ENCODE results near the gene GSN.

GSN gene

DNA sequence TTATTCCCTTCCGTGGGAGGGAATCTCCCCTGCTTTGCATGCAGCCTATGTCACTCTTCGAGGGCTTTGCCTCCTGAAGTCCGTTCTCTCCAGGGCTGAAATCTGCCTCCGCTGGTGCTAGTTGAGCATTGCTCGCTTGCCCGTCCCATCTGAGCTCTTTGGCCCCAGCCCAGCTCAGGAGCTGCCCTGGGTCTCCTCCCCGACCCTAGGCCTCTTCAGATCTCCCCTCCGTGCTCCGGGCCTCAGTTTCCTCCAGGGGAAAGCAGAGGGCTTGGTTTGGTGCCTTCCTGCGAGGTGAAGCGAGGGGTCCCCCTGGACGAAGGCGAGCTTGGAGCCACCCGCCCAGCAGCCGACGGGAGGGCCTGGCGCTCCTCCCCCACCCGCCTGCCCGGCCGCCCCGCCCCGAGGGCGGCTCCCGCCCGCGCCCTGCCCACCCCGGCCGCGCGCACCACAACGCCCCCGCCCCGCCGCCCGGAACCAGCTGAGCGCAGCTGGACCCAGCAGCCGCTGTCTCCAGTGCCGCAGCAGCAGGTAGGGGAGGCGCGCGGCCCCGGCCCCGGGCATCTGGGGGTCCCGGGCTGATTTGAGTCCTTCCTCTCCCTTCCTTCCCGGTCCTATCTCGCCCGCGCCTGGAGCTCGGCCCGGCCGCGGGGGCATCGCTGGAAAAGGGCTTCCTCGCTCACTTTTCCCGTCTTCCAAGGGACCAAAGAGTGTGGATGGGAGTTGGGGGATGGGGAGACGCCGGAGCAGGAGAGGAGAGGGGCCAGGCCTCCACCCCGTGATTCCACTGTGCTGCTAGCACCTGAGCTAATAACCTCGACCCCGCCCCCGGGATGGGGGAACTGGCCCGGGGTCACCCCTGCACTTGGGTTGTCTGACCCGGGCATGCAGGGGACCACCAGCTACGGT, at the start of gene GSN:
GSN (plus strand) TSS at position 474 of the 909 bp plus-strand sequence. CDS start 33,810 bp downstream, outside the sequence.
- peak; percentile 33 for DNase-seq

GRCh38 chr9:121218357-121219027, 49.5 kb upstream of the GSN start:
- DNase-seq, result no peak

DNA sequence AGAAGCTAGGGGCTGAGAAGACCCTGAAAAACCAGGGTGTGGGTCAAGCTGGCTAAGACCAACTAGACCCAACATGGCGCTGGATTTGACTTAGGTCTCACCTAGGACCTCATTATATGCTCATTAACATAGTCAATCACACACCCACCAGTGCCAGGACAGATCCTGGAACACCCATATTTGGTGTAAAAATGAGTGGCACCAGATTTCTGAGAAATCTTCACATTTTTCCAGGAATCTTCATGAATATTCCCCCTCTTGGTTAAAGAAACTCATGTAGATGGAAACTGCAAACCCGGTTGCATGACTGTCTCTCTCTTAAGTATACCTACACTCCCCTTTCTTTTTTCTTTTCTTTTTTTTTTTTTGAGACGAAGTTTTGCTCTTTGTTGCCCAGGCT, 48.4 kb upstream of the GSN start:
- DNase-seq, result no peak

- no peak for DNase-seq
These were observed 46.8 kb upstream of the GSN start for GRCh38 chr9:121220996-121221663.

- DNase-seq, result no peak
These were observed 46.3 kb upstream of the GSN start for GRCh38 chr9:121221664-121222055.

DNA sequence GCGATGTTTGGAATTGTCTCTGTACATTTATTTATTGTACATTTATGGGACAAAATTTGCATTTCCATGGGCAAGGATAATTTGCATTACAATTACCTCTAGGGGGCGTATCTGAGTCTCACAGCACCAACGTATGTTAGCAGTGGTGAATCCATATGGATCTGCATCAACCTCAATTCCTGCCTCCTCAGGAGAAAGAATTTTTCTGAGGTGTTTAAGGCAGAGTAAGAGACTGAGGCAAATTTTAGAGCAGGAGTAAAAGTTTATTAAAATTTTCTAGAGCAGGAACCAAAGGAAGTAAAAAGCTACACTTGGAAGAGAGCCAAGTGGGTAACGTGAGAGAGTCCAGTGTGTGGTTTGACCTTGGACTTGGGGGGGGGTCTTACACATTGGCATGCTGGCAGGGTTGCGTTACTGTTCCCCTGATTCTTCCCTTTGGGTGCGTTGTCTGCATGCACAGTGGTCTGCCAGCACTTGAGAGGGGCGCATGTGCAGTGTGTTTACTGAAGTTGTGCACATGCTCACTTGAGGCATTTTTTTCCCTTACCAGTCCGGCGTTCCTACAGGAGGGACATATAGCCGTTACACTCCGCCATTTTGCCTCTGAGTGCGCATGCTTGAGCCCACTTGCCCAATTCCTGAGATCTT, 45.3 kb upstream of the GSN start:
- DNase-seq, result peak; percentile 60

- DNase-seq, result no peak
These were observed 42.7 kb upstream of the GSN start for GRCh38 chr9:121225240-121225639.

GRCh38 chr9:121226175-121226574, 41.8 kb upstream of the GSN start:
- no peak for DNase-seq

GRCh38 chr9:121227862-121228261, 40.1 kb upstream of the GSN start:
- no peak for DNase-seq

DNA sequence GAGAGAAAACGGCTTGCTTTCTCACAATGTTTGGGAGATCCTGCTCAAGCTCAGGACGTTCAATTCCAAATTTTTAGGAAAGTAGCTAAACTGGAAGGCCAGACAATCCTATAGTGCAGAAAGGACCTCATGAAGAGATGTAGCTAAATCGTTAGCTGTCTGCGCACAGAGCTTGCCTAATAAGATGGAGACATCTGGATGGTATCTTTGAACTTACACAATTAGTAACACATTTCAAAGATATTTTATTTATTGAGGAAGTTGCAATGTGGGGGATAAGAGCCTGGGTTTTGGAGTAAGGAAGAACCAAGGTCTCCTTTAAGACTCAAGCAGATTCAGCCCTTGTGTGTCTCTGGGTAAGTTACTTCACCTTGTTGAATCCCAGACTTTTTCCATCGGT, 37.7 kb upstream of the GSN start:
- DNase-seq, result no peak

- no peak for DNase-seq
These were observed 35.7 kb upstream of the GSN start for GRCh38 chr9:121232251-121232650.

DNA sequence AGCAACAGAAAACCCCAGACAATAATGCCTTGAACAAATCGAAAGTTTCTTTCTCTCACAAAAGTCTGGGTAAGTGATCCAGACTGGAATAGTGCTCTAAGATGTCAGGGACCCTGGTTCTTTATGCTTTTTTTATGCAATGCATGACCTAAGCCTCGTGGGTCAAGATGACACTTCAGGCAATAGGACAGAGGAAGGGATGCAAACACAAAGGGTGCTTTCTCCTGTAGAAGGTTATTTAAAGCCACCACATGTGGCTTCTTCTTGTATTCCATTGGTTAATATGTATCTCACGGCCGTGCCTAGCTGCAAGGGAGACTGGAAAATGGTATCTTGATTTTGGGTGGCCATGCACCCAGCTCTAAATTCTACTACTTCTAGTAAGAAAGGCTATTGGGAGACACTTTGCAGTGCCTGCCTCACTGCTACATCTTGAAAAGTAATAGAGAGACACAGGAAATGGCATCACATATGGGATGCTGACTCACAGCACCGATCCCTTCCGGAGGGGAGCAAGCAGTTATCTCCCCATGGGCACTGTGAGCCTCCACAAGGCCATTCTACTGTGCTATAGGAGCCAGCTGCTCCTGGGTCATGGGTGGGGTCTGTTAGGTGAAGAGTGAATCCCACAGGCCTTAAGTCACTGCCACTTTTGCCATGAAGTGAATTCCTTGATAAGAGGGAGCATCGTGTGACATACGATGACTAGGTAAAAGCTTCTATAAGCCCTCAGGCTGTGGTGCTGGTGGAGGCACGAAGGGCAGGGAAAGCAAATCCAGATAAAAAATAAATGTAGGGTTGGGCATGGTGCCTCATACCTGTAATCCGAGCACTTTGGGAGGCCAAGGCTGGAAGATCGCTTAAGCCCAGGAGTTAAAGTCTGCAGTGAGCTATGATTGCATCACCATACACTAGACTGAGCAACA, 33.8 kb upstream of the GSN start:
- DNase-seq, result no peak

GRCh38 chr9:121234832-121235161, 33.2 kb upstream of the GSN start:
- DNase-seq, result no peak

DNA sequence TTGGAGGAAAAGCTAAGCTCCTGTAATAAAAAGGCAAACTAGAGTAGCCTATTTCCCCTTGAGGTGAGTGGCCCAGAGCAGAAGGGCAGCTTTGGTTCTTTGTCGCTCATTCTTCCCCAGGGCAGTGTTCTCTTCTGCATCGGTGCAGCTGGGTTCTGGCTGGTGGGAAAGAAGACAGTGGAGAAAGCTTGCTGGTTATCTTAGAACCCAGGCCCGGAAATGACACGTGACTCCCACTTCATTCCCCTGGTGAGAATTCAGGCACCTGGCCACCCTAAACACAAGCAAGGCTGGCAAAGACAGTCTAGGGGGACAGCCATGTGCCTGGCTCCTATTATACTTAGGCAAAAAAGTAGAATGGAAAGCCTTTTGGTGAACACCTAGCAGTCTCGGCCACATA, 32.5 kb upstream of the GSN start:
- DNase-seq, result no peak

- no peak for DNase-seq
These were observed 30.0 kb upstream of the GSN start for GRCh38 chr9:121237916-121238315.

DNA sequence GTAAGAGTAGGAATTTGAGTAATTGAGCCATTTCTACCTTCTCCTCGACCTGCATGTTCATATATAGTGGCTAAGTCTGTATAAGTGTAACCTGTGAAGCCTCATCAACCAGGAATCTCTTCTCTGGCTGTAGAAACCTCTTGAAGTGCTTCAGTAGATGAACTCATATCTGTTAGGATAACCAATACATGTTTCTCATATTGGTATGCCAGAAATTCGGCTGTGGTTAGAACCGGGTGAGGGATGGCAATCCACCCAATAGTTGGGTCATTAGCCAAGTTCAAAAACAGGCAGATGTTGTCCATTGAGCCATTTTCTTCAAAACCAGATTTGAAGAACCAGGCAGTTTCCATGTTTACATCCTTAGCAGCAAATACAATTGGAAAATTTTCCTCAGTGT, 28.9 kb upstream of the GSN start:
- DNase-seq, result no peak

DNA sequence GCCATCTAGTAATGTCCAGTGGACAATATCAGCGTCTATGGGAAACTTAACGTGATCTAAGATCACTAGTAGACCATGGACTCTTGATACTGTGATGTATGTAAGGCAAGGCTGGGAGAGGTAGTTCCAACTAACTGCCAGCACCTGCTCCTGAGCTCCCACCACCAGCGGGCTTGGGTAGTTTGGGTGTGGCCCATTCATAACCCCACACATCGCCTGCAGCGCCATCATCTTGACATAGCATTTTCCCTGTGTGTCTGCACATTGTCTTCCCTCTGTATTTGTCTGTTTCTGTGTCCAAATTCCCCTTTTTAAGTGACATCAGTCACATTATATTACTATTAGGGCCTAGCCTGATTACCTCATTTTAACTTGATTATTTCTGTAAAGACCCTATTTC, 28.1 kb upstream of the GSN start:
- DNase-seq, result no peak

DNA sequence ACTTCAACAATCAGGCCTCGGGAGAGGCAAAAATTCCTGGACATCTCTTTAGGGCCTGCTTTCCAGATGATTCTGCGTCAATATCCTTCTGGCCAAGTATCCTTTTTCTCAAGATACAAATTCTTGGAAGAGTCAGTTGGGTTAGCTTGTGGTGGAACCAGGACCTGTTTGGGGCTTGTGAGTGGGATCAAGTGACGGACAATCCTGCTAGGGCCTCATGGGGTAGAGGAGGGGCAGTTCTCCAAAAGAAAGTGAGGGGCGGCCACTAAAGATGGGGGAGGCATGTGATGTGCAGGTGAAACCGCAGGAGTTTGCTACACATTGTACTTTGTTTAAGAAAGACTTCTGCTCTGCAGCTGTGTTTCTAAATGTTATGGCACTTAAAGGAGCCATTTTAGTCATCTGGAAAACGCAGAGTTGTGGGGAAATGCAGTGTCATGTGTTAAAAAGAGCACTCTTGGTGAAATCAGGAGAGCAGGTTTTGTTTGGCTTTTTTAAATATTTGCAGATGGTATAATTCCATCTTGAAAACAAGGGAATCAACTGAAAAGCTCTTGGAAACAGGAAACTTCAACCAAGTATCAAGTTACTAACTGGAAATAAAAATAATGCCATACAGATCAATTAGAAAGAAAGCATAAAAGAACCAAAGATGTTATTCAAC, 27.4 kb upstream of the GSN start:
- DNase-seq, result no peak

GRCh38 chr9:121242219-121242958, 25.6 kb upstream of the GSN start:
- DNase-seq, result peak; percentile 38

- DNase-seq, result no peak
These were observed 25.0 kb upstream of the GSN start for GRCh38 chr9:121242959-121243346.

Data from amniotic stem cell (primary cell).